Bronchial smooth muscle cell (primary cell): ENCODE results near the gene HTR5A. TPM values are rescaled to one million over a fixed set of nuclear protein-coding genes. Genes with fewer than 3 reads are reported as not detected.

Experiments
- total RNA-seq: library from RNA; depleted of rRNA; stranded (reverse); fragments of >200 nt; gene quantifications from 2 replicates; pipeline ENCODE4 v1.2.1, GENCODE V29; 2014

The HTR5A gene
- total RNA-seq = not detected in 2 replicates

DNA sequence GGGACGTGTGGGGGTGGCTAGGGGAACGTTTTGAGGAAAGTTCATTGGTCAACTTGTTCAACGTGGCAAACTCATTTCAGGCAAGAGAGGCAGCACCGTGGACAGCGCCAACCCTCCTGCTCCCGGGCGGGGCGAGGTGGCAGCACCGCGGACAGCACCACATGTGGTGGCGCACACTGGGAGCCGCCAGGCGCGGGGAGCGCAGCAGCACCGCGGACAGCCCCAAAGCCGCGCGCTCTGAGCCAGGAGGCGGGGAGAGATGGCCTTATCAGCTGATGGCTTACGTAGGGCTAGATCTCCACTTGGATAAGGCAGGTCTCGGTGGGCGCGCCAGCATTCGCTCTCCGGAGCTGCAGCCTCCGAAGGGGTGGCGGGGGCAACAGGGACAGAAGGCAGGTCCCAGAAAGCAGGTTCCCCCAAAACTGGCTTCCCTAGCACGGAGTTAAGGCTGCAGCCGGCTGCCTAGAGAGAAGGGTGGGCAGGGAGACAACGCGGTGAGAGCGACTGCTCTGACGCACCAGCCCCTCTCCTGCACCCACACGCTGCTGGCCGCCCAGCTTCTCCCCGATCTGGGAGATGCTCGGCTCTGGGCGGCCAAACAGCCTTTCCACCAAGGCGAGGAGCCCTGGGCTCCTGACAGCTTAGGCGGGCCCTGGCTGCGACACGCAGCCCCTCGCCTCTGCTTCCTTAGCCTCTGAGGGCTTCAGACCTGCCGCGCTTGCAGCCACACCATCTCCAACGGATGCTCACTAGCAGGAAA lies at the start of gene HTR5A:
Gene HTR5A, plus strand, starts transcription at position 333 of the 760 bp plus-strand sequence. CDS start 576 bp downstream, outside the sequence.

Other genes starting within 250 kb of the HTR5A start
- 4.3 and 6.4 TPM in 2 replicates for gene PAXIP1, start 67.2 kb upstream of the HTR5A start, total RNA-seq
- gene INSIG1, start 227.6 kb downstream of the HTR5A start, total RNA-seq = 62.3 and 102 TPM in 2 replicates